Stimulated activated CD4-positive, alpha-beta T cell treated with anti-CD3 and anti-CD28 coated beads, Interleukin-15, amount 100 ng/mL, for 24 hours (primary cell): ENCODE results near the gene IDI2.
"Not testable (repeated sequence)": the region's sequence is repeated elsewhere in the genome, so short reads cannot be mapped to it uniquely, and the experiment has no call there.

ENCODE experiments used
- DNase-seq: peaks from one replicate; pipeline ENCODE4 v3.0.0-alpha.2; 2020

Gene IDI2

GRCh38 chr10:1045415-1045814, 19.8 kb upstream of the IDI2 start:
- DNase-seq = no peak

GRCh38 chr10:1044964-1045363, 19.3 kb upstream of the IDI2 start:
- no peak for DNase-seq

- DNase-seq = no peak
Observed at GRCh38 chr10:1044146-1044545, 18.5 kb upstream of the IDI2 start.

- peak; percentile 27 for DNase-seq
Observed at GRCh38 chr10:1043532-1043995, 17.9 kb upstream of the IDI2 start.

GRCh38 chr10:1041514-1041913, 15.9 kb upstream of the IDI2 start:
- DNase-seq = no peak

GRCh38 chr10:1040133-1040532, 14.5 kb upstream of the IDI2 start:
- no peak for DNase-seq

GRCh38 chr10:1038769-1039168, 13.1 kb upstream of the IDI2 start:
- not testable (repeated sequence) for DNase-seq

- no peak for DNase-seq
Observed at GRCh38 chr10:1037098-1037497, 11.4 kb upstream of the IDI2 start.

GRCh38 chr10:1036341-1036791, 10.7 kb upstream of the IDI2 start:
- DNase-seq = peak; percentile 38

GRCh38 chr10:1035201-1035600, 9.5 kb upstream of the IDI2 start:
- DNase-seq = no peak

GRCh38 chr10:1034758-1035157, 9.1 kb upstream of the IDI2 start:
- no peak for DNase-seq

GRCh38 chr10:1033601-1034000, 7.9 kb upstream of the IDI2 start:
- no peak for DNase-seq

- no peak for DNase-seq
Observed at GRCh38 chr10:1029838-1030237, 4.2 kb upstream of the IDI2 start.

- no peak for DNase-seq
Observed at GRCh38 chr10:1026578-1026977, 919 bp upstream of the IDI2 start.

GRCh38 chr10:1024103-1024502, 1.6 kb downstream of the IDI2 start:
- no peak for DNase-seq

- DNase-seq = no peak
Observed at GRCh38 chr10:1022413-1022812, 3.2 kb downstream of the IDI2 start.

- DNase-seq = no peak
Observed at GRCh38 chr10:1020958-1021357, 4.7 kb downstream of the IDI2 start.

GRCh38 chr10:1020460-1020859, 5.2 kb downstream of the IDI2 start:
- DNase-seq = no peak

GRCh38 chr10:1019362-1019761, 6.3 kb downstream of the IDI2 start:
- no peak for DNase-seq

GRCh38 chr10:1015688-1016087, 10.0 kb downstream of the IDI2 start:
- no peak for DNase-seq

- no peak for DNase-seq
Observed at GRCh38 chr10:1011696-1012095, 14.0 kb downstream of the IDI2 start.

GRCh38 chr10:1010703-1011102, 15.0 kb downstream of the IDI2 start:
- DNase-seq = no peak

GRCh38 chr10:1009947-1010346, 15.7 kb downstream of the IDI2 start:
- DNase-seq = not testable (repeated sequence)

- no peak for DNase-seq
Observed at GRCh38 chr10:1009071-1009494, 16.6 kb downstream of the IDI2 start.

GRCh38 chr10:1007583-1007982, 18.1 kb downstream of the IDI2 start:
- DNase-seq = no peak

- no peak for DNase-seq
Observed at GRCh38 chr10:1006573-1006972, 19.1 kb downstream of the IDI2 start.
